COLO829 (cell line): Measurements from ENCODE around the gene TMEM245.
A peak's percentile ranks its signal among the peaks of the same experiment; 100 is the strongest.

Experiments
- DNase-seq: peaks from one replicate; pipeline ENCODE4 v3.0.0; 2012; ENCODE audit warnings: low spot score

TMEM245 gene

DNA sequence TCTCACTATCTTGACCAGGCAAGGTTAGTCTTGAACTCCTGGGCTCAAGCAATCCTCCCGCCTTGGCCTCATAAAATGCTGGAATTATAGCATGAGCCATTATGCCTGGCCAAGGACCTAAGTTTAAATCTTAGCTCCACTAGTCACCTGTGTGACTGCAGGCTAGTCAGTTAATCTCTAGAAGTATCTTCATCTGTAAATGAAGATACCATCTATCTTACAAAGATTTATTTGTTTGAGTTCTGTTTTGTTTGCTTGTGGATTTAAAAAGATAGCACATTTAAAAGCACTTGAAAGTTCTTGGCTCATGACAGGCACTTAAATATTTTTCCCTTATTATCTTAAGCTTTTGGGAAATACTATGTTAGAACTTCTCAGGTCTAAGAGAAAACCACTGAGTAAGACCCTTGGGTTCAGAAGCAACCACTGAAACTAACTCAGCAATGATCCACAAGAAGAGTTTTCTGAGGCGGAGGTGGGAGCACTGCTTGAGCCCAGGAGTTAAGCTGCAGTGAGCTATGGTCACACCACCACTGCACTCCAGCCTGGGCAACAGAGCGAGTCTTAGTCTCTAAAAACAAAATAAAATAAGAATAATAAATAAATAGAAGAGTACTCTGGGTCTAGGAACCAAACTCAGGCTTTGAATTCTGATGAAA is 19.1 kb downstream of the TMEM245 start:
- no peak for DNase-seq

DNA sequence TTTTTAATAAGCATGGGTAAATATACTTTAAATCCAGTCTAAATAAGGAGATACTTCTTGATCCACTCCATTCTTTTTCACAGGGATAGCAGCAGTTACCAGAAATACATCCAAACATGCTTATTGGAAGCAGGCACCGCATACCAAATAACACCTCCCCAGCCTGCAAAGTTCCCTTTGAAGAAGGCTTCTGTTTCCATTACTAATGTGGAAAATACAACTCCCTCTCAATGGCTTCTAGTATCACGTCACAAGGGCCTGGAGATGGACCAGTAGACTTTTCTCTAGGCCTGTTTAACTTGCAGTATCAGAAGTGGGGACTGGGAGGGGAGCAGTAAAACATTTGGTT is 20.8 kb downstream of the TMEM245 start:
- no peak for DNase-seq

DNA sequence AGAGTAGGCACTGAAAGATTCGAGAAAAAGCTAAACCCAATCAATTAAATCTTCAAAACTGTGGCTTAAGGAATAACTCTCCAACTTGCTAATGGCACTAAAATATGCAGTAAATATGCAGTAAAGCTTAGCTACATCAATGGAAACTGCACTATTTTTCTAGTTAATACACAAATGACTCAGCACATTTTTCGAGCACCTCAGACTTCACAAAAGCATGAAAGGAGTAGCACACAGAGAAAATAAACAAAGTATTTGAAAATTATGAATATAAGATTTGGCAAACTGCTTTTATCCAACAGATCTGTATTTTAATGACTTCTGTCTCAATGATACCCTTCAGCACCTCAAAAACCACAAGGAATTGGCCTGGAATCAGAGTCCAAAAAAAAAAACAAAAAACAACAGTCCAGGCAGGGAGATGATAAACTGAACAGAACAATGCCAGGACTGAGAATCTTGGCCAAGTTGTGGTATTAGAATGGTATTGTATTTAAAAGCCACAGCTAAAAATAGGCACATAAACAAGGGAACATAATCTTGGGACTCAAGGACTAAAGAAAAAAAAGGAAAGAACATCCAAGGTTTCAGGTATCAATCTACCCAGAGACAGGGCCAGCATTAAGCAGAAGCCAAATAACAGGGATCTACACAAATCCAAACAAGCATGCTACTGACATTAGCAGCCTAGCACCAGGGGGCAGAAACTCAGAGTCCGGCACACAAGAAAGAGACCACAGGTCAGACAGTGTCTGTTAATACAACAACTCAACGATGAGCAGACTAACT is 21.4 kb downstream of the TMEM245 start:
- DNase-seq, result peak; percentile 54

GRCh38 chr9:109097146-109097545 is 22.6 kb downstream of the TMEM245 start:
- no peak for DNase-seq

DNA sequence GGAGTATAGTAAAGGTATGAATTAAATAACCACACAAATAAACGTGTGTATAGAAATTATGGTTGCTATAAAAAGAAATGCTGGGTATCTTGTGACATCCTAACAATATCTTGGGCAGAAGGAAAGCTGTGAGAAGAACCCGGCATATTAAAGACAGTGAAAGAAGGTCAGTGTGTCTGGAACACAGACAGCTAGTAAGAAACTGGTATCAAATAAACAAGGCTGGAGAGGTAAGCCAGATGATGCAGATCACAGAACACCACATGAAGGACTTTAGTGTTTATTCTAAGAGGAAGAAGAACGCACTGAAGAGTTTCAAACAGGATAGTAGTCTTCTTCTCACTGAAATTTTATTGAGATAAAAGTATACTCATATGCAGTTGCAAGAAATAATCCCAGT is 24.4 kb downstream of the TMEM245 start:
- no peak for DNase-seq

- no peak for DNase-seq
Observed at GRCh38 chr9:109094268-109094667, 25.5 kb downstream of the TMEM245 start.

DNA sequence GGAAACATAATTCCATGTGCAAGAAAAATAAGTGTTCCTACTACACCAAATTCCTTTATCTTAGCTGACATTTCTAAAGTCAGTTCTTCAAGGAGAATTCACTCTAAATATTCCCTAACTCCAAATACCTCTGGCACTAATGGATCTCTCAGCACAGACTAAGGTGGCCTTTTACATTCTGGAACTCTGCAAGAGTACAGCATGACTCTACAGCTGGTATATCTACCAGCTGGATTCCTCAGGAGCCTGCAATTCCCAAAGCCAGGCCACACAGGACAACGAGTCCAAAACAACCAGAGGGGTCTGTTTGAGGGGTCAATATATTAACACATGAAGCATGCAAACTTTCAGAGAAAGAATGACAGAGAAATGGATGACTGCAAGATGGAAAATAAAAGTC is 27.2 kb downstream of the TMEM245 start:
- DNase-seq, result no peak

GRCh38 chr9:109092051-109092580 is 27.6 kb downstream of the TMEM245 start:
- no peak for DNase-seq

DNA sequence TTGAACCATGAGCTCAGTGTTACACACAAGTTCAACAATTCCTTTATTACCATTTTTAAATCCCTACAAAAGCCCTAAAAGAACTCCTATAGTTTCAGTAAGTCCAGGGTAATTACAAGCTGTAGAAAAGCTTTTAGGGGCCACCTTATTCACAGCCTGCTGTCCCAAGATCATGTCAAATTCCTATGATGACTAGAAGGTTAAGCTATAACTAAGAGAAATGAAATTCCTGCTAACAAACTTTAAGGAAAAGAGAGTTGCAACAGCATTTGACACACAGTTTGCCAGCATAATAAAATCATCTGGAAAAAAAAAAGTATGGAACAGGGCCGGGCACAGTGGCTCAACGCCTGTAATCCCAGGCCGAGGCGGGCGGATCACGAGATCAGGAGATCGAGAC is 31.5 kb downstream of the TMEM245 start:
- DNase-seq, result no peak

GRCh38 chr9:109087795-109088194 is 32.0 kb downstream of the TMEM245 start:
- DNase-seq, result no peak

DNA sequence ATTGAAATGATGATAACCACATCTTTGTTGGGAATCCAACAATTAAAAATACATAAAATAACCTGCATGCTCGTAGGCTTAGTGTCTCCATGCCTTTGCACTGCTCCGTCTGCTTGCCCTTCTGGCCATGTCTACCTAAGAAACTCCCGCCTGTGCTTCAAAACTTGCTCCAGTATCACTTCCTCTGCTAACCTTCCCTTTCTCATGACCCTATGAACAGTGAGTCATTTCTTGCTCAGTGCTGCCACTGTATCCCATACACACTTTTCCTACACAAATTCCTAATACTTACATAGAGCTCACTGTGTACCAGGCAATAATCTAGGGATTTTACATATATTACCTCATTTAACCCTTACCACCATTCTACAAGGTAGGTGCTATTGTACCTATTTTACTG is 33.5 kb downstream of the TMEM245 start:
- DNase-seq, result peak; percentile 50

DNA sequence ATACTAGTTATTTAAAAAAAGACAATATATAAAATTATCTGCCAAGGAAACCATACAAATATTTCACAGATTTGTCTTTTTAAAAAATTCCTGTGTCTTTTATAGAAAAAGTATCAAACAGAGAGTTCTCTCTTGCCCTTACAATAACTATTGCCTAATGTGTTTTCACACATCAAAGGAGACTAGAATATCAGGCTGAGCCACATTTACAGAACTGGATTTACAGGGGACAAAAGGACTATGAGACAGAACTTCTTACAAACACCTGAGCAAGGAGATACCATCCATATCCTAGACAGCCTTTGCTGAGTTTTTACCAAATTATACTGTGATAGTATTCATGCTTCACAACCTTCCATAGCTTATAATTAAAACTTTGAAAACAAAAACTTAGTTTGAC is 34.2 kb downstream of the TMEM245 start:
- DNase-seq, result no peak

GRCh38 chr9:109083813-109084405 is 35.8 kb downstream of the TMEM245 start:
- no peak for DNase-seq

DNA sequence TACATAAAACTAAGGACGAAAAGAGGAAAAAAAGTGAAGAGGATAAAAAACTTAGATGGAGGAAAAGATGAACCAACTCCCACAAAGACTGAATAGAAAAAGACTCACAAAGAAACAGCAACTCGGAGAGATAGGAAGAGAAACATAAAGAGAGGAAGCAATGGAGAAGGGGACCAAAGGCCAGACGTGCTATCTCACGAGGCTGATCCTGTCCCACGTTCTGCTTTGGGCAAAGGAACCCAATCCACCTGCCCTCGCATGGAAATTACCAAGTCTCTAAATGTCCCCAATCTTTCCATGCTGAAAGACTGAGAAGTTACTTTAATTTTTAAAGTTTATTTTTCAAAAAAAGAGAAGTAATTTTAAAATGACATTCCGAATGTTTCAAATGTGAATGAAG is 36.6 kb downstream of the TMEM245 start:
- DNase-seq, result no peak

GRCh38 chr9:109082091-109082620 is 37.6 kb downstream of the TMEM245 start:
- DNase-seq, result no peak

DNA sequence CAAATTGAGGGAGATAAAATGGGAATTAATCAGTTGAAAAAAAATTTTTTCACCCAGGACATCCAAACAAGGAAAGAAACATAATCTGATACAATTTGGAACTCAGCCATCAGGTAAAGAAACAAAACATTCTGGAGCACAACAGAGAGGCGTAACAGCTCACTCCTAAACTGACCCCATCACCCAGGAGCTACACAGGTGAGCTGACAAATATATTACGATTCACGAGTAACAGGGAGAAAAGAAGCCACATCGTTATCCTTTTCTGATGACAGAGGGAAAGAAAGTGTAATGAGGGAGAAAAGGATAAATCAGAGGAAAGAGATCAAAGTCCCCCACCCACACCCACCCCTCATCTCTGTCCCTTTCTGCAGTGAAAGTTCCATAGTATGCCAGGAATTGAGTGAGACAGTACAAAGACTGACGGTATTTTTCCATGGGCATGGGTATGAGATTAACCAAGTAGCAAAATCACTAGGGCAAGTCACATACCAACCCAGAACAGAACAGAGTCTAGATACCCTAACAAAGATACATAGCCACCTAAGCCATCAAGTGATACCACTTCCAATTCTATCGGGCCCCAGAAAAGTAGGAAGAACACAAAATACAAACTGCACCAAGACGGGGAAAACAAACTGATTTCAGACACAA is 45.4 kb downstream of the TMEM245 start:
- no peak for DNase-seq

DNA sequence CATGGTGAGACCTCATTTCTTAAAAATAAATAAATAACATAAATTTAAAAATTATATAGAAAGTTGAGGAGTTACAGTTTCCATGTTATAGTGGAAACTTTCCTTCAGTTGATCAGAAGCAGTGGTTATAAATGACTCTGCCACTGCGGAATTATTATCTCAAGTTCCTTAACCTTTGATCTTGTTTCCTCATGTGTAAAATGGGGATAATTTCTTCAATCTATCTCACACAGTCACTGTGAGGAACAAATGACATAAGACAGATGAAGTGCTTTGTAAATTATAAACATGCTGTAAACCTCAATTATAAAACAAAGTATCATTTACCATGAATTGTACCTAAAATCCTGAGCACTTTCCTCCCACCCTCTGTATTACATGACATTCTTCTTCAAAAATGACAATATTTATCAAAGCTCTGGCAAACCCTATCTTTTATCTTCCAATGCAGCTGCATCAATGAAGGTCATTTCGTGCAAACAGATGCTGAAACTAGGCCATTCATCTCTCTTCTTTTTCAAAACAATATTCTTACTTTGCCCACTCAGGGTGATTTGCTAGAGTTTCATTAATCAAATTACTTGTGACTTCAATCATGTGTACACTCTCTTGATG is 46.8 kb downstream of the TMEM245 start:
- DNase-seq, result no peak

GRCh38 chr9:109072133-109072692 is 47.5 kb downstream of the TMEM245 start:
- no peak for DNase-seq

DNA sequence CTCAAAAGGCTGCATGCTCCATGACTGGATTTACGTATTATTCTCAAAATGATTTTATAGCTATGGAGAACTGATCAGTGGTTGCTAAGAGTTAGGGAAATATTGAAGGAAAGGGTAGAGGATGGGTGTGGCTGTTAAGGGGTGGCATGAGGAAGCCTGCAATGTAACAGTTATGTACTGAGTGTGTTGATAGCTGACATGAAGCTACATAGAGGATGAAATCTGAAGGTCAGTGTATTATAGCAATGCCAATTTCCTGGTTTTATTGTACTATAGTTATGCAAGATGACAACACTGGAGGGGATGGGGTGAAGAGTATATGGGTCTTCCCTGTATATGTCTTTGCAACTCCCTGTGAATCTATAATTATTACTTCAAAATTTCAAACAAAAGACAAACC is 51.0 kb downstream of the TMEM245 start:
- no peak for DNase-seq

DNA sequence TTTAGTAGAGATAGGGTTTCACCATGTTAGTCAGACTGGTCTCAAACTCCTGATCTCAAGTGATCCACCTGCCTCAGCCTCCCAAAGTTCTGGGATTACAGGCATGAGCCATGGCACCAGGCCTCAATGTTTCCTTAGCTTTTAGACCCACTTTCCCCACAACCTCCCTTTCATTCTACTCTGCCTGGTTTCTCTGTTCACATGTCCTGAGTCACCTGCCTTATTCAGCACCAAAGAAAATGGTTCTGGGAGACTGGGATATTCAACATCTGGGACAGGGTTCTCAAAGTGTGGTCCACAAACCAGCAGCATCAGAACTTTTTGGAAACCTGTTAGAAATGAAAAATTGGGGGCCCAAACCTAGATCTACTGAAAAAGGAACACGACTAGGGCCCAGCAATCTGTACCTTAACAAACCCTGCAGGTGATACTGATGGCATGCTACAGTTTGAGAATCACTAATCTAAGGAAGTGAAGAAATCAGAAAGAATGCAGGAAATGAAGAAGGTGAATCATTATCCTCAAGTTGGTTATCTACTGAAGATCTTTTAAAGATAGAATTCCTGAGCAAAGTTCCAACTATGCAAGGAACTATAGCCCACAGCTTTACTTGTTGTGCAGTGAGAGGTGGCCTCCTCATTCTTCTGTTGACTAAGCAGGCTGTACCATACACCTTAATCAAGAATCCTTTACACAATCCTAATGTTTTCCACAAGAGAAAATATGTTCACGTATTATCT is 54.6 kb downstream of the TMEM245 start:
- no peak for DNase-seq

DNA sequence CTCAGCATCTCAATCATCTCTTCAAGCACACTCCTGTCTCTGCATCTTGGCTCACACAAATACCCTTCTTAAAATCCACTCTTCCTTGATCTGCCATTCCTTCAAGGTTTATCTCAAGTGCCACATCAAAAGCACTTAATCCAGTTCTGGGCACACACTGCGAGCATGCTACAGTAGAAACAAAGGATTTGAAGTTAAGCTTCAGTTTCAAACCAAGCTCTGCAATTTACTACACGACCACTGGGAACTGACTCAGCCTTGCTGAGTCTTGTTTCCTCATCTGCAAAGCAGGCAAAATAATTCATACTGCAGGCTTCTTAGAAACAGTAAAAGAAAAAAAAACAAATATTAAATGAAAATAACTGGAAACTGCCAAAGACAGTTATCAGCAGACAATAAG is 56.0 kb downstream of the TMEM245 start:
- DNase-seq, result no peak
